ENCODE measurements around the gene RBMS2. TPM values are rescaled to one million over a fixed set of nuclear protein-coding genes. Genes with fewer than 3 reads are reported as not detected.

RBMS2 gene
- total and polyA plus RNA-seq, 9 of the 15 experiments (the other 6 are each of a cell fraction or from before 2014, with no cell fraction given): 0.08 to 10.5 (median 0.31) TPM

DNA sequence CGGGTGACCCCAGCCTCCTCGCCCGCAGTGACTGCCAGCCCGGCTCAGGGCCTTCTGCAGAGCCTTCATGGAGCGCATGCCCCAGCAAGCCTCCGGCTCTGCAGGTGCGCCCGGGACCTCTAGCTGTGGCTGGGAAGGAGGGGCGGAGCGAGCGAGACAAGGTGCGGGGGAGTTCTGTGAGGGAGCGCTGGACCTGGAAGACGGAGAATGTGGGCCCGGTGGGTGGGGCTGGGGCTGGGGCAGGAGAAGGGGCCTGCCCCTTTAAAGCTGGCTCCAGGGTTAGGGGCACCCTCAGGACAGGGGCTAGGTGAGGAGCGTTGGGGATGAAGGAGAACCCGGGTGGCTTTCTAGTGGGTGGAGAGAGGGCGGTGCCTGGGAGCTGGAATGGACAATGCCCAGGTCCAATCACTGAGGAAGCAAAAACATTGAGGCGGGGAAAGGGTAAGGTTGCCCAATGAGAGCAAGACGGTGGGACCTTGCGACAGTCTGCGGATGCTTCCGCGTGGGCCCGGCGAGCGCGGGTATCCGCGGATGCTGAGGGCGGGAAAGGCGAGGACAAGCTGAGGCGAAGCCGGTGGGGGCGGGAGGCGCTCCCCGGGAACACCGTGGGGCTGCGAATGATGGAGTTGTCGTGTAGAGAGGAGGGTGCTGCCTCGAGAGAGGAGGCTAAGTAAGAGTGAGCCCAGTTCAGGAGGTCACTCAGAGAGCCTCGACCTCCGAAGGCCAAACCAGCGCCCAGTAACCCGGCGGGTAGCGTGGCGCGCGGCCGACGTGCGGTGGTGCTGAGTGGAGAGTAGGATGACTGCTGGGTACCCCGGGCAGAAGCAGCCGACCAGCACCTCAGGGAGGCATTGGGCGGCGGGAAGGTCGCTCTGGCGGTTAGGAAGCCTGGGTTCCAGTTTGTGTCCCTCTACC, 33.3 kb upstream of the RBMS2 start, which contains the start of gene GLS2 (continued):
- TF ChIP-seq ZNF263 (CRISPR knock-in tag; IDR thresholded peaks at IDR 0.05; ENCODE audit: borderline replicate concordance) (peak; percentile 90), MCM7 (IDR thresholded peaks at IDR 0.05) (no peak), DACH1 (IDR thresholded peaks at IDR 0.05; ENCODE audit: partially characterized antibody) (no peak), POLR3A (IDR thresholded peaks at IDR 0.05; ENCODE audit: borderline replicate concordance, extremely low read depth, insufficient read depth, insufficient read length) (no peak), L3MBTL2 (IDR thresholded peaks at IDR 0.05) (peak; percentile 79), EGR1 (conservative IDR thresholded peaks at IDR 0.05) (peak; percentile 15; the same call in 1 of the 2 replicates), BRD9 (IDR thresholded peaks at IDR 0.05; ENCODE audit: low read depth, partially characterized antibody) (no peak), NFIX (CRISPR knock-in tag; IDR thresholded peaks at IDR 0.05; ENCODE audit: low read depth) (no peak)
- TF ChIP-seq, protein P1, sequence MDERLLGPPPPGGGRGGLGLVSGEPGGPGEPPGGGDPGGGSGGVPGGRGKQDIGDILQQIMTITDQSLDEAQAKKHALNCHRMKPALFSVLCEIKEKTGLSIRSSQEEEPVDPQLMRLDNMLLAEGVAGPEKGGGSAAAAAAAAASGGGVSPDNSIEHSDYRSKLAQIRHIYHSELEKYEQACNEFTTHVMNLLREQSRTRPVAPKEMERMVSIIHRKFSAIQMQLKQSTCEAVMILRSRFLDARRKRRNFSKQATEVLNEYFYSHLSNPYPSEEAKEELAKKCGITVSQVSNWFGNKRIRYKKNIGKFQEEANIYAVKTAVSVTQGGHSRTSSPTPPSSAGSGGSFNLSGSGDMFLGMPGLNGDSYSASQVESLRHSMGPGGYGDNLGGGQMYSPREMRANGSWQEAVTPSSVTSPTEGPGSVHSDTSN (CRISPR knock-in tag; IDR thresholded peaks at IDR 0.05; ENCODE audit: low read depth): no peak
- TF ChIP-seq, protein P1 (tag; conservative IDR thresholded peaks at IDR 0.05; ENCODE audit: low read depth): 0 out of 2 replicates have a peak, but pooled peaks have one; percentile 23
- TF ChIP-seq, protein P2, sequence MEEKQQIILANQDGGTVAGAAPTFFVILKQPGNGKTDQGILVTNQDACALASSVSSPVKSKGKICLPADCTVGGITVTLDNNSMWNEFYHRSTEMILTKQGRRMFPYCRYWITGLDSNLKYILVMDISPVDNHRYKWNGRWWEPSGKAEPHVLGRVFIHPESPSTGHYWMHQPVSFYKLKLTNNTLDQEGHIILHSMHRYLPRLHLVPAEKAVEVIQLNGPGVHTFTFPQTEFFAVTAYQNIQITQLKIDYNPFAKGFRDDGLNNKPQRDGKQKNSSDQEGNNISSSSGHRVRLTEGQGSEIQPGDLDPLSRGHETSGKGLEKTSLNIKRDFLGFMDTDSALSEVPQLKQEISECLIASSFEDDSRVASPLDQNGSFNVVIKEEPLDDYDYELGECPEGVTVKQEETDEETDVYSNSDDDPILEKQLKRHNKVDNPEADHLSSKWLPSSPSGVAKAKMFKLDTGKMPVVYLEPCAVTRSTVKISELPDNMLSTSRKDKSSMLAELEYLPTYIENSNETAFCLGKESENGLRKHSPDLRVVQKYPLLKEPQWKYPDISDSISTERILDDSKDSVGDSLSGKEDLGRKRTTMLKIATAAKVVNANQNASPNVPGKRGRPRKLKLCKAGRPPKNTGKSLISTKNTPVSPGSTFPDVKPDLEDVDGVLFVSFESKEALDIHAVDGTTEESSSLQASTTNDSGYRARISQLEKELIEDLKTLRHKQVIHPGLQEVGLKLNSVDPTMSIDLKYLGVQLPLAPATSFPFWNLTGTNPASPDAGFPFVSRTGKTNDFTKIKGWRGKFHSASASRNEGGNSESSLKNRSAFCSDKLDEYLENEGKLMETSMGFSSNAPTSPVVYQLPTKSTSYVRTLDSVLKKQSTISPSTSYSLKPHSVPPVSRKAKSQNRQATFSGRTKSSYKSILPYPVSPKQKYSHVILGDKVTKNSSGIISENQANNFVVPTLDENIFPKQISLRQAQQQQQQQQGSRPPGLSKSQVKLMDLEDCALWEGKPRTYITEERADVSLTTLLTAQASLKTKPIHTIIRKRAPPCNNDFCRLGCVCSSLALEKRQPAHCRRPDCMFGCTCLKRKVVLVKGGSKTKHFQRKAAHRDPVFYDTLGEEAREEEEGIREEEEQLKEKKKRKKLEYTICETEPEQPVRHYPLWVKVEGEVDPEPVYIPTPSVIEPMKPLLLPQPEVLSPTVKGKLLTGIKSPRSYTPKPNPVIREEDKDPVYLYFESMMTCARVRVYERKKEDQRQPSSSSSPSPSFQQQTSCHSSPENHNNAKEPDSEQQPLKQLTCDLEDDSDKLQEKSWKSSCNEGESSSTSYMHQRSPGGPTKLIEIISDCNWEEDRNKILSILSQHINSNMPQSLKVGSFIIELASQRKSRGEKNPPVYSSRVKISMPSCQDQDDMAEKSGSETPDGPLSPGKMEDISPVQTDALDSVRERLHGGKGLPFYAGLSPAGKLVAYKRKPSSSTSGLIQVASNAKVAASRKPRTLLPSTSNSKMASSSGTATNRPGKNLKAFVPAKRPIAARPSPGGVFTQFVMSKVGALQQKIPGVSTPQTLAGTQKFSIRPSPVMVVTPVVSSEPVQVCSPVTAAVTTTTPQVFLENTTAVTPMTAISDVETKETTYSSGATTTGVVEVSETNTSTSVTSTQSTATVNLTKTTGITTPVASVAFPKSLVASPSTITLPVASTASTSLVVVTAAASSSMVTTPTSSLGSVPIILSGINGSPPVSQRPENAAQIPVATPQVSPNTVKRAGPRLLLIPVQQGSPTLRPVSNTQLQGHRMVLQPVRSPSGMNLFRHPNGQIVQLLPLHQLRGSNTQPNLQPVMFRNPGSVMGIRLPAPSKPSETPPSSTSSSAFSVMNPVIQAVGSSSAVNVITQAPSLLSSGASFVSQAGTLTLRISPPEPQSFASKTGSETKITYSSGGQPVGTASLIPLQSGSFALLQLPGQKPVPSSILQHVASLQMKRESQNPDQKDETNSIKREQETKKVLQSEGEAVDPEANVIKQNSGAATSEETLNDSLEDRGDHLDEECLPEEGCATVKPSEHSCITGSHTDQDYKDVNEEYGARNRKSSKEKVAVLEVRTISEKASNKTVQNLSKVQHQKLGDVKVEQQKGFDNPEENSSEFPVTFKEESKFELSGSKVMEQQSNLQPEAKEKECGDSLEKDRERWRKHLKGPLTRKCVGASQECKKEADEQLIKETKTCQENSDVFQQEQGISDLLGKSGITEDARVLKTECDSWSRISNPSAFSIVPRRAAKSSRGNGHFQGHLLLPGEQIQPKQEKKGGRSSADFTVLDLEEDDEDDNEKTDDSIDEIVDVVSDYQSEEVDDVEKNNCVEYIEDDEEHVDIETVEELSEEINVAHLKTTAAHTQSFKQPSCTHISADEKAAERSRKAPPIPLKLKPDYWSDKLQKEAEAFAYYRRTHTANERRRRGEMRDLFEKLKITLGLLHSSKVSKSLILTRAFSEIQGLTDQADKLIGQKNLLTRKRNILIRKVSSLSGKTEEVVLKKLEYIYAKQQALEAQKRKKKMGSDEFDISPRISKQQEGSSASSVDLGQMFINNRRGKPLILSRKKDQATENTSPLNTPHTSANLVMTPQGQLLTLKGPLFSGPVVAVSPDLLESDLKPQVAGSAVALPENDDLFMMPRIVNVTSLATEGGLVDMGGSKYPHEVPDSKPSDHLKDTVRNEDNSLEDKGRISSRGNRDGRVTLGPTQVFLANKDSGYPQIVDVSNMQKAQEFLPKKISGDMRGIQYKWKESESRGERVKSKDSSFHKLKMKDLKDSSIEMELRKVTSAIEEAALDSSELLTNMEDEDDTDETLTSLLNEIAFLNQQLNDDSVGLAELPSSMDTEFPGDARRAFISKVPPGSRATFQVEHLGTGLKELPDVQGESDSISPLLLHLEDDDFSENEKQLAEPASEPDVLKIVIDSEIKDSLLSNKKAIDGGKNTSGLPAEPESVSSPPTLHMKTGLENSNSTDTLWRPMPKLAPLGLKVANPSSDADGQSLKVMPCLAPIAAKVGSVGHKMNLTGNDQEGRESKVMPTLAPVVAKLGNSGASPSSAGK (IDR thresholded peaks at IDR 0.05): peak; percentile 79

Data from K562 (cell line).